GM23338 (cell line): Measurements from ENCODE around the gene HLA-DOB.

Source experiments
- CREB1 ChIP-seq: fragments of 250-450 bp; sonication (Bioruptor Pico); IDR thresholded peaks from 2 replicates; pipeline ENCODE4 v1.5.0; 2020; ENCODE audit warnings: low read depth, mild to moderate bottlenecking, moderate library complexity
- CTCF ChIP-seq, 2 experiments: fragments of 200-600 bp in 1 of 2; sonication (generic) in 1 of 2; conservative IDR thresholded peaks; 2 replicates each; pipeline versions ENCODE4 v1.5.1 to v1.6.1; 2016 to 2017; ENCODE audit warnings: antibody characterized with exemption in 2 of 2, low read depth in 2 of 2, mild to moderate bottlenecking in 2 of 2, moderate library complexity in 1 of 2
- ETS1 ChIP-seq: IDR thresholded peaks from 2 replicates; pipeline ENCODE4 v1.6.1; 2016; ENCODE audit warnings: antibody characterized with exemption
- EZH2 ChIP-seq: fragments of 200-600 bp; sonication (generic); IDR thresholded peaks from one replicate; pipeline ENCODE4 v1.8.0; 2017; ENCODE audit warnings: antibody characterized with exemption, mild to moderate bottlenecking, low read depth; ENCODE audit not compliant: unreplicated experiment
- EZH2phosphoT487 ChIP-seq: fragments of 200-600 bp; sonication (generic); IDR thresholded peaks from one replicate; pipeline ENCODE4 v1.8.1; 2018; ENCODE audit warnings: antibody characterized with exemption; ENCODE audit not compliant: unreplicated experiment
- JUNB ChIP-seq: IDR thresholded peaks from one replicate; pipeline ENCODE4 v1.6.1; 2016; ENCODE audit warnings: antibody characterized with exemption; ENCODE audit not compliant: unreplicated experiment
- NANOG ChIP-seq: IDR thresholded peaks from 2 replicates; pipeline ENCODE4 v1.6.1; 2016; ENCODE audit warnings: antibody characterized with exemption, borderline replicate concordance
- POLR2AphosphoS5 ChIP-seq: IDR thresholded peaks from 2 replicates; pipeline ENCODE4 v1.6.1; 2016; ENCODE audit warnings: antibody characterized with exemption, low read depth
- REST ChIP-seq: IDR thresholded peaks from one replicate; pipeline ENCODE4 v1.6.1; 2018; ENCODE audit warnings: antibody characterized with exemption; ENCODE audit not compliant: unreplicated experiment
- STAT1 ChIP-seq: IDR thresholded peaks from one replicate; pipeline ENCODE4 v1.6.1; 2016; ENCODE audit warnings: antibody characterized with exemption; ENCODE audit not compliant: unreplicated experiment

- TF ChIP-seq EZH2 (no peak), CTCF (conservative IDR thresholded peaks at IDR 0.05; ENCODE audit: low read depth in 2 of 2) (peak; percentile 60 to 75), POLR2AphosphoS5 (no peak), EZH2phosphoT487 (no peak), REST (no peak), JUNB (no peak), ETS1 (no peak), STAT1 (no peak), CREB1 (CRISPR knock-in tag) (no peak), NANOG (no peak)
These were observed 9.2 kb upstream of the HLA-DOB start for GRCh38 chr6:32825966-32826365.
